WTC11 (cell line): ENCODE results near the gene SLC4A9. TPM values are rescaled to one million over a fixed set of nuclear protein-coding genes. Genes with fewer than 3 reads are reported as not detected.

ENCODE experiments used
- ATAC-seq: fragments of 200-7000 bp; cut with Tn5 transposase; 2 replicates; pipeline ENCODE4 v1.10.0; 2021; ENCODE audit warnings: mild to moderate bottlenecking, moderate library complexity
- CTCF ChIA-PET: fragments of 300-600 bp; sonication (Branson Sonifier 250); formaldehyde crosslinking; loops from one replicate; lab custom pipeline; 2021; ENCODE audit warnings: antibody characterized with exemption; lab: Charles Lee
- POLR2A ChIA-PET: fragments of 350-600 bp; sonication (Branson Sonifier 250); formaldehyde crosslinking; loops from one replicate; lab custom pipeline; 2021; ENCODE audit warnings: antibody characterized with exemption; lab: Charles Lee
- DNase-seq: peaks from one replicate; pipeline ENCODE4 v3.0.0; 2021; ENCODE audit warnings: low spot score
- H3K27ac Mint-ChIP-seq: 2 replicates; pipeline ENCODE4 v1.8.0; 2021; ENCODE audit warnings: mixed read lengths
- H3K27me3 Mint-ChIP-seq: 2 replicates; pipeline ENCODE4 v1.8.0; 2021; ENCODE audit warnings: low read depth, mild to moderate bottlenecking, moderate library complexity, mixed read lengths
- H3K36me3 Mint-ChIP-seq: 2 replicates; pipeline ENCODE4 v1.8.0; 2021; ENCODE audit warnings: mixed read lengths
- H3K4me1 Mint-ChIP-seq: 2 replicates; pipeline ENCODE4 v1.8.0; 2022; ENCODE audit warnings: mixed read lengths
- H3K4me3 Mint-ChIP-seq: 2 replicates; pipeline ENCODE4 v1.8.0; 2021; ENCODE audit warnings: mild to moderate bottlenecking, moderate library complexity, mixed read lengths
- H3K9me3 Mint-ChIP-seq: 2 replicates; pipeline ENCODE4 v1.8.0; 2021; ENCODE audit warnings: mixed read lengths
- CREB1 ChIP-seq: sonication (generic); formaldehyde crosslinking; IDR thresholded peaks from 2 replicates; pipeline ENCODE4 v1.8.0; 2023; ENCODE audit warnings: mild to moderate bottlenecking, missing genetic modification reagents
- EMX1 ChIP-seq: fragments of 250-450 bp; sonication (Bioruptor Pico); IDR thresholded peaks from 2 replicates; pipeline ENCODE4 v1.8.0; 2021; ENCODE audit warnings: mild to moderate bottlenecking
- MXD4 ChIP-seq: fragments of 250-450 bp; sonication (Bioruptor Pico); IDR thresholded peaks from 2 replicates; pipeline ENCODE4 v1.8.0; 2021; ENCODE audit warnings: mild to moderate bottlenecking, moderate library complexity, borderline replicate concordance
- NFE2L1 ChIP-seq: sonication (generic); formaldehyde crosslinking; IDR thresholded peaks from 2 replicates; pipeline ENCODE4 v1.8.1; 2023; ENCODE audit warnings: missing genetic modification reagents
- NFYB ChIP-seq: sonication (generic); formaldehyde crosslinking; conservative IDR thresholded peaks from 2 replicates; pipeline ENCODE4 v1.8.0; 2022; ENCODE audit warnings: low read depth, missing genetic modification reagents
- NR3C1 ChIP-seq: sonication (generic); formaldehyde crosslinking; conservative IDR thresholded peaks from 2 replicates; pipeline ENCODE4 v1.8.1; 2023; ENCODE audit warnings: low read depth, mild to moderate bottlenecking, missing genetic modification reagents
- PRRX2 ChIP-seq: fragments of 250-450 bp; sonication (Bioruptor Pico); IDR thresholded peaks from 2 replicates; pipeline ENCODE4 v1.8.0; 2021; ENCODE audit warnings: mild to moderate bottlenecking
- SMAD3 ChIP-seq: sonication (generic); formaldehyde crosslinking; IDR thresholded peaks from 2 replicates; pipeline ENCODE4 v1.8.0; 2022; ENCODE audit warnings: missing genetic modification reagents, mild to moderate bottlenecking, borderline replicate concordance
- SP1 ChIP-seq: sonication (generic); formaldehyde crosslinking; conservative IDR thresholded peaks from 2 replicates; pipeline ENCODE4 v1.8.1; 2022; ENCODE audit warnings: missing genetic modification reagents
- TEAD4 ChIP-seq: sonication (generic); formaldehyde crosslinking; IDR thresholded peaks from 2 replicates; pipeline ENCODE4 v1.8.0; 2022; ENCODE audit warnings: mild to moderate bottlenecking, missing genetic modification reagents
- TP53 ChIP-seq: sonication (generic); formaldehyde crosslinking; IDR thresholded peaks from 2 replicates; pipeline ENCODE4 v1.8.1; 2023; ENCODE audit warnings: mild to moderate bottlenecking, missing genetic modification reagents
- USF1 ChIP-seq: sonication (generic); formaldehyde crosslinking; IDR thresholded peaks from 2 replicates; pipeline ENCODE4 v1.8.0; 2022; ENCODE audit warnings: mild to moderate bottlenecking, missing genetic modification reagents
- USF2 ChIP-seq: sonication (generic); formaldehyde crosslinking; IDR thresholded peaks from 2 replicates; pipeline ENCODE4 v1.8.1; 2023; ENCODE audit warnings: mild to moderate bottlenecking, missing genetic modification reagents, moderate library complexity
- total RNA-seq: library from RNA; stranded (reverse); gene quantifications from 3 replicates; pipeline ENCODE4 v1.2.3, GENCODE V29; 2021
- TF ChIP-seq, protein P1 (sequence below): sonication (generic); formaldehyde crosslinking; IDR thresholded peaks from 2 replicates; pipeline ENCODE4 v1.8.1; 2022; ENCODE audit warnings: mild to moderate bottlenecking, moderate library complexity, missing genetic modification reagents
- TF ChIP-seq, protein P2 (sequence below): fragments of 250-450 bp; sonication (Bioruptor Pico); IDR thresholded peaks from 2 replicates; pipeline ENCODE4 v1.9.0; 2021; ENCODE audit warnings: mild to moderate bottlenecking
- TF ChIP-seq, protein P3 (sequence below): fragments of 250-450 bp; sonication (Bioruptor Pico); conservative IDR thresholded peaks from 2 replicates; pipeline ENCODE4 v1.9.0; 2021; ENCODE audit warnings: mild to moderate bottlenecking
- TF ChIP-seq, protein P4 (sequence below): fragments of 250-450 bp; sonication (Bioruptor Pico); IDR thresholded peaks from 2 replicates; pipeline ENCODE4 v2.1.2; 2022; ENCODE audit warnings: mild to moderate bottlenecking, moderate library complexity
- TF ChIP-seq, protein P5 (sequence below): sonication (generic); formaldehyde crosslinking; conservative IDR thresholded peaks from 2 replicates; pipeline ENCODE4 v1.8.1; 2022; ENCODE audit warnings: mild to moderate bottlenecking, missing genetic modification reagents
- TF ChIP-seq, protein P6 (sequence below): sonication (generic); formaldehyde crosslinking; IDR thresholded peaks from 2 replicates; pipeline ENCODE4 v1.8.1; 2022; ENCODE audit warnings: missing genetic modification reagents, borderline replicate concordance
- TF ChIP-seq, protein P7 (sequence below): sonication (generic); formaldehyde crosslinking; IDR thresholded peaks from 2 replicates; pipeline ENCODE4 v1.8.0; 2023; ENCODE audit warnings: mild to moderate bottlenecking, missing genetic modification reagents

SLC4A9 gene
- total RNA-seq, 1 experiment from 2014 or later: 0.37 TPM

- peaks cover 12% of the 10 kb centered on the region for H3K4me1 Mint-ChIP-seq
- ChIA-PET CTCF (interaction anchor here (0.8 to 2.8 kb wide), 6 partner anchors 23 to 83 kb away, joined by 3 to 21 read pairs (median 6); partner anchors contain the start of gene HBEGF), POLR2A (no interaction called here)
- H3K27ac Mint-ChIP-seq: no peak overlapping the region
- H3K4me3 Mint-ChIP-seq: no peak overlapping the region
- DNase-seq (no peak), ATAC-seq (no peak)
- H3K36me3 Mint-ChIP-seq: no peaks in the 10 kb centered on the region
- H3K9me3 Mint-ChIP-seq: peaks cover 5% of the 10 kb centered on the region; the same call in 1 of the 2 replicates
- peaks cover 3% of the 10 kb centered on the region for H3K27me3 Mint-ChIP-seq
- TF ChIP-seq, protein P1, sequence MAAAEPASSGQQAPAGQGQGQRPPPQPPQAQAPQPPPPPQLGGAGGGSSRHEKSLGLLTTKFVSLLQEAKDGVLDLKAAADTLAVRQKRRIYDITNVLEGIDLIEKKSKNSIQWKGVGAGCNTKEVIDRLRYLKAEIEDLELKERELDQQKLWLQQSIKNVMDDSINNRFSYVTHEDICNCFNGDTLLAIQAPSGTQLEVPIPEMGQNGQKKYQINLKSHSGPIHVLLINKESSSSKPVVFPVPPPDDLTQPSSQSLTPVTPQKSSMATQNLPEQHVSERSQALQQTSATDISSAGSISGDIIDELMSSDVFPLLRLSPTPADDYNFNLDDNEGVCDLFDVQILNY (CRISPR knock-in tag): no peak
- TF ChIP-seq, protein P2, sequence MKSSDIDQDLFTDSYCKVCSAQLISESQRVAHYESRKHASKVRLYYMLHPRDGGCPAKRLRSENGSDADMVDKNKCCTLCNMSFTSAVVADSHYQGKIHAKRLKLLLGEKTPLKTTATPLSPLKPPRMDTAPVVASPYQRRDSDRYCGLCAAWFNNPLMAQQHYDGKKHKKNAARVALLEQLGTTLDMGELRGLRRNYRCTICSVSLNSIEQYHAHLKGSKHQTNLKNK (CRISPR knock-in tag): no peak
- TF ChIP-seq PRRX2 (CRISPR knock-in tag) (no peak), NR3C1 (no peak), USF2 (CRISPR knock-in tag) (no peak), NFE2L1 (CRISPR knock-in tag) (no peak)
- TF ChIP-seq, protein P3, sequence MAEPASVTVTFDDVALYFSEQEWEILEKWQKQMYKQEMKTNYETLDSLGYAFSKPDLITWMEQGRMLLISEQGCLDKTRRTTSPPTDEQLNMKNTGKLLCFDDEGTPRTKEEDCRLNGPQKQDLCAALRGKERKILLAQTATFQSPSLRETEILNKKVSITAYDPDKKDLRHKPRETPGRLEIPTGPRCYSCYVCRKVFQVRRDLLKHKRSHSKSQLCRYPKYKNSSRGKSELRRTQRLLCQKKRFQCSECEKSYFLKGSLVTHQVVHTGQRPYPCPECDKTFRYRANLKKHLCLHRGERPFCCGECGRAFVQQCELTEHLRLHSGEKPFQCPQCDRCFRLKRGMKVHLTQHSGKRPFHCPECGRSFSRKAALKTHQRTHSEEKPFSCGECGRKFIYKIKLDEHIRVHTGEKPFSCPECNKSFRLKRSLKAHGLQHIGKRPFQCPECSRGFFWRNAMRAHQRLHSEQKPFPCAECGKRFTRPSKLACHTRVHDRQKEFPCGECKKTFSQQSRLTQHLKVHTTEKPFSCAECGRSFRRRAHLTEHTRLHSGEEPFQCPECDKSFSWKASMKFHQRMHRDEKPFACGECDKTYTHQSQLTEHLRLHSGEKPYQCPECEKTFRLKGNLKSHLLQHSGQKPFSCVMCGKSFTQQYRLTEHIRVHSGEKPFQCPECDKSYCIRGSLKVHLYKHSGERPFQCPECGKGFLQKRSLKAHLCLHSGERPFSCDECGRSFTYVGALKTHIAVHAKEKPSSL: no peak
These were observed 37.0 kb upstream of the SLC4A9 start for GRCh38 chr5:140322751-140323731.

DNA sequence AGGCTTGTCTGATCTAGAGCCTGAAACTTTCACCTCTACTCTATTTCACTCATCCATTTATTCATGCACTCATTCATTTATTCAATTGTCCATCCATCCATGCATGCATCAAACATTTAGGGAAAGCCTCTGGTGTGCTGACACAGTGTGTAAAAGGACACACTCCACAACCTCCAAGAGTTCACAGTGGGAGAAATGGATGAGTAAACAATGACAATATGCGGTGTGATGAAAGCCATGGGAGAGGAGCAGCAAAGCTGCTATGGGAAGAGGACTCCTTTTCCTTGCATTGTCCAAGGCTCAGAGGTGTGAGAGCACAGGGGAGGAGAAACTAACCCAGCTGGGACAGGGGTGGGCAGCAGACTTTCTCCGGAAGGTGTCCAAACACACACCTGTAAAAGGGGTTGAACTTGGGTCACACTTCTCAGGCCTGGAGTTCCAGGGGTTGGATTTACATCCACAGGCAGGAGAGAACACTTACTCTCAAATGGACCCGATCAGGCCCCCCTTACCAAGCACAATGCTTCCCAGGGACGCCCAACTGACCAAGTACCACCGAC is 35.9 kb upstream of the SLC4A9 start:
- Mint-ChIP-seq H3K9me3 (peaks cover 5% of the 10 kb centered on the region; the same call in 1 of the 2 replicates), H3K36me3 (no peaks in the 10 kb centered on the region), H3K27me3 (peaks cover 3% of the 10 kb centered on the region), H3K4me3 (no peak overlapping the region), H3K4me1 (peaks cover 15% of the 10 kb centered on the region), H3K27ac (no peak overlapping the region)
- ATAC-seq (no peak), DNase-seq (no peak)
- ChIA-PET POLR2A (interaction anchor here (0.5 to 0.6 kb wide), 2 partner anchors 12 to 83 kb away, joined by 3 read pairs; no protein-coding TSS in a partner anchor), CTCF (interaction anchor here (2.8 to 7.6 kb wide), 2 partner anchors 21 to 22 kb away, joined by 21 to 79 read pairs; partner anchors contain the start of gene HBEGF)
- TF ChIP-seq EMX1 (CRISPR knock-in tag): no peak
- TF ChIP-seq, protein P4, sequence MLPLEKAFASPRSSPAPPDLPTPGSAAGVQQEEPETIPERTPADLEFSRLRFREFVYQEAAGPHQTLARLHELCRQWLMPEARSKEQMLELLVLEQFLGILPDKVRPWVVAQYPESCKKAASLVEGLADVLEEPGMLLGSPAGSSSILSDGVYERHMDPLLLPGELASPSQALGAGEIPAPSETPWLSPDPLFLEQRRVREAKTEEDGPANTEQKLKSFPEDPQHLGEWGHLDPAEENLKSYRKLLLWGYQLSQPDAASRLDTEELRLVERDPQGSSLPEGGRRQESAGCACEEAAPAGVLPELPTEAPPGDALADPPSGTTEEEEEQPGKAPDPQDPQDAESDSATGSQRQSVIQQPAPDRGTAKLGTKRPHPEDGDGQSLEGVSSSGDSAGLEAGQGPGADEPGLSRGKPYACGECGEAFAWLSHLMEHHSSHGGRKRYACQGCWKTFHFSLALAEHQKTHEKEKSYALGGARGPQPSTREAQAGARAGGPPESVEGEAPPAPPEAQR: no peak
- no peak for TF ChIP-seq NFYB (CRISPR knock-in tag)
- TF ChIP-seq USF1: no peak
- TF ChIP-seq NR3C1: no peak
- TF ChIP-seq, protein P5, sequence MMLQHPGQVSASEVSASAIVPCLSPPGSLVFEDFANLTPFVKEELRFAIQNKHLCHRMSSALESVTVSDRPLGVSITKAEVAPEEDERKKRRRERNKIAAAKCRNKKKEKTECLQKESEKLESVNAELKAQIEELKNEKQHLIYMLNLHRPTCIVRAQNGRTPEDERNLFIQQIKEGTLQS (CRISPR knock-in tag): no peak
- no peak for TF ChIP-seq TP53 (CRISPR knock-in tag)
- TF ChIP-seq MXD4 (CRISPR knock-in tag): no peak
- TF ChIP-seq SMAD3 (CRISPR knock-in tag): no peak
- TF ChIP-seq, protein P6, sequence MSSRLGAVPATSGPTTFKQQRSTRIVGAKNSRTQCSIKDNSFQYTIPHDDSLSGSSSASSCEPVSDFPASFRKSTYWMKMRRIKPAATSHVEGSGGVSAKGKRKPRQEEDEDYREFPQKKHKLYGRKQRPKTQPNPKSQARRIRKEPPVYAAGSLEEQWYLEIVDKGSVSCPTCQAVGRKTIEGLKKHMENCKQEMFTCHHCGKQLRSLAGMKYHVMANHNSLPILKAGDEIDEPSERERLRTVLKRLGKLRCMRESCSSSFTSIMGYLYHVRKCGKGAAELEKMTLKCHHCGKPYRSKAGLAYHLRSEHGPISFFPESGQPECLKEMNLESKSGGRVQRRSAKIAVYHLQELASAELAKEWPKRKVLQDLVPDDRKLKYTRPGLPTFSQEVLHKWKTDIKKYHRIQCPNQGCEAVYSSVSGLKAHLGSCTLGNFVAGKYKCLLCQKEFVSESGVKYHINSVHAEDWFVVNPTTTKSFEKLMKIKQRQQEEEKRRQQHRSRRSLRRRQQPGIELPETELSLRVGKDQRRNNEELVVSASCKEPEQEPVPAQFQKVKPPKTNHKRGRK (CRISPR knock-in tag): no peak
- TF ChIP-seq TEAD4 (CRISPR knock-in tag): no peak
- no peak for TF ChIP-seq CREB1
- TF ChIP-seq SP1 (CRISPR knock-in tag): no peak
- TF ChIP-seq, protein P7, sequence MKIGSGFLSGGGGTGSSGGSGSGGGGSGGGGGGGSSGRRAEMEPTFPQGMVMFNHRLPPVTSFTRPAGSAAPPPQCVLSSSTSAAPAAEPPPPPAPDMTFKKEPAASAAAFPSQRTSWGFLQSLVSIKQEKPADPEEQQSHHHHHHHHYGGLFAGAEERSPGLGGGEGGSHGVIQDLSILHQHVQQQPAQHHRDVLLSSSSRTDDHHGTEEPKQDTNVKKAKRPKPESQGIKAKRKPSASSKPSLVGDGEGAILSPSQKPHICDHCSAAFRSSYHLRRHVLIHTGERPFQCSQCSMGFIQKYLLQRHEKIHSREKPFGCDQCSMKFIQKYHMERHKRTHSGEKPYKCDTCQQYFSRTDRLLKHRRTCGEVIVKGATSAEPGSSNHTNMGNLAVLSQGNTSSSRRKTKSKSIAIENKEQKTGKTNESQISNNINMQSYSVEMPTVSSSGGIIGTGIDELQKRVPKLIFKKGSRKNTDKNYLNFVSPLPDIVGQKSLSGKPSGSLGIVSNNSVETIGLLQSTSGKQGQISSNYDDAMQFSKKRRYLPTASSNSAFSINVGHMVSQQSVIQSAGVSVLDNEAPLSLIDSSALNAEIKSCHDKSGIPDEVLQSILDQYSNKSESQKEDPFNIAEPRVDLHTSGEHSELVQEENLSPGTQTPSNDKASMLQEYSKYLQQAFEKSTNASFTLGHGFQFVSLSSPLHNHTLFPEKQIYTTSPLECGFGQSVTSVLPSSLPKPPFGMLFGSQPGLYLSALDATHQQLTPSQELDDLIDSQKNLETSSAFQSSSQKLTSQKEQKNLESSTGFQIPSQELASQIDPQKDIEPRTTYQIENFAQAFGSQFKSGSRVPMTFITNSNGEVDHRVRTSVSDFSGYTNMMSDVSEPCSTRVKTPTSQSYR: no peak
